Measurements from ENCODE around the gene SUGCT. TPM values are rescaled to one million over a fixed set of nuclear protein-coding genes. Genes with fewer than 3 reads are reported as not detected.

The SUGCT gene
- total RNA-seq, 3 donors from 2014 or later (not counting 1 experiment from before 2014, with no cell fraction given) = 0.40 to 0.59 TPM; not detected in 1

DNA sequence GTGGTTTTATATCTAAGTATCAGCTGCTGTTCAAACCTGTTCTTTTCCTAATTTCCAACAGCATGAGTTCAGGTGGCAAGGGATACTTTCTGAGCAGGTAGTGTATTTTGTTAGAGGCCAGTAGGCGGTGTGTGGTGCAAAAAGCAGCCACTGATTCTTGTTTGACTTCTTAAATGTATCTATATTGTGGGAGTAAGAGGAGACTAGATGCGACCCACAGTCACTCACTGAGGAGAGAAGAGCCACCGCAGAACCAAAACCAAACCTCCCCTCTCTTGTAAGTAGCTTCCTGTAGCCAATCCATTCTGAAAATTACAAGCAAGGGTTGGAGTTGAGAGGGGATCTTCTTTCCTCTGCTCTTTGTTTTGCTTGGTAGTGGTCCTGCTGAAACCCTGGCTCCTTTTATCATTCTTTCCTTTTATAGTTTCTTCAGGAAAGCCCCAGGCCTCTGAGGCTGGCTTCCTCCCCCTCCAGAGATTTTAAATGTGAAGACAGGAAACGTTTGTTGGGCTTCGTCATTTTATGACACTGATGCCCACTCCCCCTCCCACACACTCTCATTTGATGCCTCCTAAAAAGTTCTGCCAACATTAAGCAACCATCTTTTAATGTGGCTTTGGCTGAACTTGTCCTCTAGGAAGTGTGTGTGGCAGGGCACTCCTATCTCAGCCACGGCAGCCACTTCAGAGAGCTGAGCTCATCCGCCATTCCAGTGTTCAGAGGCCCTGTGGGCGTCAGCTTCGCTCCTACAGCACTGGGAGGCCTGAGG lies 566.0 kb downstream of the SUGCT start:
- no peak for DNase-seq
- TF ChIP-seq, protein P1, sequence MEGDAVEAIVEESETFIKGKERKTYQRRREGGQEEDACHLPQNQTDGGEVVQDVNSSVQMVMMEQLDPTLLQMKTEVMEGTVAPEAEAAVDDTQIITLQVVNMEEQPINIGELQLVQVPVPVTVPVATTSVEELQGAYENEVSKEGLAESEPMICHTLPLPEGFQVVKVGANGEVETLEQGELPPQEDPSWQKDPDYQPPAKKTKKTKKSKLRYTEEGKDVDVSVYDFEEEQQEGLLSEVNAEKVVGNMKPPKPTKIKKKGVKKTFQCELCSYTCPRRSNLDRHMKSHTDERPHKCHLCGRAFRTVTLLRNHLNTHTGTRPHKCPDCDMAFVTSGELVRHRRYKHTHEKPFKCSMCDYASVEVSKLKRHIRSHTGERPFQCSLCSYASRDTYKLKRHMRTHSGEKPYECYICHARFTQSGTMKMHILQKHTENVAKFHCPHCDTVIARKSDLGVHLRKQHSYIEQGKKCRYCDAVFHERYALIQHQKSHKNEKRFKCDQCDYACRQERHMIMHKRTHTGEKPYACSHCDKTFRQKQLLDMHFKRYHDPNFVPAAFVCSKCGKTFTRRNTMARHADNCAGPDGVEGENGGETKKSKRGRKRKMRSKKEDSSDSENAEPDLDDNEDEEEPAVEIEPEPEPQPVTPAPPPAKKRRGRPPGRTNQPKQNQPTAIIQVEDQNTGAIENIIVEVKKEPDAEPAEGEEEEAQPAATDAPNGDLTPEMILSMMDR (IDR thresholded peaks at IDR 0.05) = no peak

DNA sequence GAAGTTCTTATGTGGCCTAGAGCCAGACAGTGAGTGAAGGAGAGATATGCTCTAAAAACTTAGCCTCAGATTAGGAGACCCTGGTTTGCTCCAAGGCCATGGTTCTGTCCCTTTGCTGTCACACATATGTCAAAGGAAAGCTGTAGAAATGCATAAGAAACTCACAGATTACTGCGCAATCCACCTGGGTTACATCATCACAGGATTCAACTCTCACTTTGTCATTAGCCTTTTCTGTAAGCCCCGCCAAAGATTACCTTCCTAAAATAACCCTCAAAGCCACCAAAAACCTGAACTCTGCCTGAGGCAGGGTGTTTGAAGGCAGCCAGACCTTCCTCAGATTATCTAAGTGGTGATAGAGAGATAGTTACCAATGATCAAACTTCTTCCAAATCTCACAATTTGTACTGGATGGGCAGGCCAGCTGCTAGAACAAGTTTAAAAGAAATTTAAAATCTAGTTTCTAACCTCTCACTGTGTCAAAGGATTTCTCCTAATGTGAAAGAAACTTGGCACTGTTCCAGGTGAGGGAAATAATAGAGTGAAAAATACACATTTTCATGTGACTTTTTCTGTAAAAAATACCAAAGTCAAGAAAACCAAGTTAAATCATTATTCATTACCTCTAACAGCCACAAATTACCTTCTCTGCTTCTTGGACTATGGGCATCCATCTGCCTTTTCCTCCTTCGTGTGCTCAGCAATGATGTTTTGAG lies 567.2 kb downstream of the SUGCT start:
- Mint-ChIP-seq H3K4me3 (no peak overlapping the region), H3K36me3 (no peaks in the 10 kb centered on the region), H3K9me3 (peaks cover 0 to 2% of the 10 kb centered on the region in 2 donors), H3K27me3 (ENCODE audit: low read depth in 2 of 2) (no peaks in the 10 kb centered on the region), H3K4me1 (no peaks in the 10 kb centered on the region), H3K27ac (no peak overlapping the region)
- Histone ChIP-seq H3K36me3 (ENCODE audit: control insufficient read depth, insufficient read depth, low read length) (no peaks in the 10 kb centered on the region), H3K27me3 (ENCODE audit: control insufficient read depth, insufficient read depth, low read length) (no peaks in the 10 kb centered on the region), H3K27ac (ENCODE audit: low read length) (no peak overlapping the region), H3K4me1 (ENCODE audit: control insufficient read depth, insufficient read depth, low read length) (no peaks in the 10 kb centered on the region), H3K9me3 (ENCODE audit: control insufficient read depth, insufficient read depth, low read length) (no peaks in the 10 kb centered on the region), H3K4me3 (ENCODE audit: low read length) (no peak overlapping the region)
- intact Hi-C loops (cut with micrococcal nuclease) = no loop called here
- TF ChIP-seq, protein P1 (IDR thresholded peaks at IDR 0.05) = no peak
- 86% methylated on average over 2 of the region's 3 CpGs for WGBS (ENCODE audit: insufficient coverage)
- ATAC-seq (no peak), DNase-seq (no peak)

More for the DNA sequence above, 566.0 kb downstream of the SUGCT start:
- Histone ChIP-seq H3K4me3 (ENCODE audit: low read length) (no peak overlapping the region), H3K27me3 (ENCODE audit: control insufficient read depth, insufficient read depth, low read length) (no peaks in the 10 kb centered on the region), H3K4me1 (ENCODE audit: control insufficient read depth, insufficient read depth, low read length) (no peaks in the 10 kb centered on the region), H3K9me3 (ENCODE audit: control insufficient read depth, insufficient read depth, low read length) (no peaks in the 10 kb centered on the region), H3K36me3 (ENCODE audit: control insufficient read depth, insufficient read depth, low read length) (no peaks in the 10 kb centered on the region), H3K27ac (ENCODE audit: low read length) (no peak overlapping the region)
- H3K4me3 Mint-ChIP-seq = no peak overlapping the region
- H3K27me3 Mint-ChIP-seq (ENCODE audit: low read depth in 2 of 2) = no peaks in the 10 kb centered on the region
- whole genome bisulfite sequencing (ENCODE audit: insufficient coverage) = 37% methylated on average over 7 of the region's 9 CpGs
- no peak for ATAC-seq
- no peak overlapping the region for H3K27ac Mint-ChIP-seq
- no peaks in the 10 kb centered on the region for H3K4me1 Mint-ChIP-seq
- H3K9me3 Mint-ChIP-seq = no peaks in the 10 kb centered on the region
- H3K36me3 Mint-ChIP-seq = no peaks in the 10 kb centered on the region
- intact Hi-C loops (cut with micrococcal nuclease) = no loop called here

DNA sequence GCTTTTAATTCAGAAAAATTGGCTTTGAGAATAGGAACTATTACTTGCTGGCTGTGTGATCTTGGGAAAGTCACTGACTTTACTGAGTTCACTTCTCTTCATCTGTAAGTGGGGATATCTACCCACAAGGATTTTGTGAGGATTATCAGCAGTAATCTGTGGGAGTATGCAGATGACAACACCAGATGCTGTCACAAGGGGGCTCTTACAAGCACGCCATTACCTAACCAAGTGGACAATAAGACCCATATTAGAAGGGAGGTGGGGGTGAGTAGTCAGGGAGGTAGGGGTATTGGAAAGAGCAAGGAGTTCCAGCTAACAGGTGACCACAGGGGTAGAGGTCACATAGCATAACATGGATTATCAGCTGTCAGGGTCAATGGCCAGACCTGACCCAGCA lies 569.4 kb downstream of the SUGCT start:
- Histone ChIP-seq H3K36me3 (ENCODE audit: control insufficient read depth, insufficient read depth, low read length) (no peaks in the 10 kb centered on the region), H3K27ac (ENCODE audit: low read length) (no peak overlapping the region), H3K4me3 (ENCODE audit: low read length) (no peak overlapping the region), H3K9me3 (ENCODE audit: control insufficient read depth, insufficient read depth, low read length) (no peaks in the 10 kb centered on the region), H3K4me1 (ENCODE audit: control insufficient read depth, insufficient read depth, low read length) (no peaks in the 10 kb centered on the region), H3K27me3 (ENCODE audit: control insufficient read depth, insufficient read depth, low read length) (no peaks in the 10 kb centered on the region)
- Mint-ChIP-seq H3K36me3 (no peaks in the 10 kb centered on the region), H3K4me3 (no peak overlapping the region), H3K27me3 (ENCODE audit: low read depth in 2 of 2) (no peaks in the 10 kb centered on the region), H3K4me1 (no peaks in the 10 kb centered on the region), H3K27ac (no peak overlapping the region), H3K9me3 (peaks cover 0 to 2% of the 10 kb centered on the region in 2 donors)
- TF ChIP-seq, protein P1 (IDR thresholded peaks at IDR 0.05) = no peak
- no peak for ATAC-seq
- intact Hi-C loops (cut with micrococcal nuclease) = no loop called here
- WGBS (ENCODE audit: insufficient coverage) = 88% methylated on average over 1 of the region's 1 CpG
- DNase-seq = no peak
